Stimulated activated memory B cell treated with anti-CD40 and anti-IgM and Interleukin-4, amounts not matched to agents 10 μg/mL and 1 μg/mL and 100 μg/mL, for 72 hours (primary cell): Measurements from ENCODE around the gene TUBB4B.

Experiments used
- ATAC-seq: fragments of 150-1000 bp; cut with Tn5 transposase; 2 replicates; pipeline ENCODE4 v1.10.0; 2021
- H3K27ac Mint-ChIP-seq: one replicate; pipeline ENCODE4 v1.8.0; 2022; ENCODE audit warnings: mild to moderate bottlenecking, mixed read lengths
- H3K27me3 Mint-ChIP-seq: one replicate; pipeline ENCODE4 v1.8.0; 2022; ENCODE audit warnings: mixed read lengths
- H3K36me3 Mint-ChIP-seq: one replicate; pipeline ENCODE4 v1.8.0; 2022; ENCODE audit warnings: mixed read lengths
- H3K4me1 Mint-ChIP-seq: one replicate; pipeline ENCODE4 v1.8.0; 2022; ENCODE audit warnings: mixed read lengths
- H3K4me3 Mint-ChIP-seq: one replicate; pipeline ENCODE4 v1.8.0; 2022; ENCODE audit warnings: mild to moderate bottlenecking, moderate library complexity, mixed read lengths
- H3K9me3 Mint-ChIP-seq: one replicate; pipeline ENCODE4 v1.8.0; 2022; ENCODE audit warnings: mixed read lengths

The TUBB4B gene

DNA sequence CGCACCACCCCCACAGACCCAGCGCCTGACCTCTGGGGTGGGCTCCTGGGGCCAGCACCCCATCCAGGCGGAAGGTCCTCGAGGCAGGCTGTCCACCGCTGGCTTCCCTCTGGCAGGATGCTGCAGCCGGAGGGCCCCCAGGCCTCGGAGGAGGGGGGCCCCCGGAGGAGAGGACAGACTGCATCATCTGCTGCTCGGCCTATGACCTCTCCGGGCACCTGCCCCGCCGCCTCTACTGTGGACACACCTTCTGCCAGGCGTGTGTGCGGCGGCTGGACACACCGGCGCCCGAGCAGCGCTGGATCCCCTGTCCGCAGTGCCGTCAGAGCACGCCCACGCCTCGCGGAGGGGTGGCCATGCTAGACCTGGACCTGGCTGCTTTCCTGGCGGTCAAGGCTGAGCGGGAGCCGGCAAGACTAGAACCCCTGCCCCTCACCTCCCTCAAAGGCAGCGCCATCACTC lies 12.6 kb upstream of the TUBB4B start:
- H3K27me3 Mint-ChIP-seq = peaks cover 35% of the 10 kb centered on the region
- no peak overlapping the region for H3K27ac Mint-ChIP-seq
- no peak overlapping the region for H3K4me3 Mint-ChIP-seq
- H3K36me3 Mint-ChIP-seq = no peaks in the 10 kb centered on the region
- no peaks in the 10 kb centered on the region for H3K9me3 Mint-ChIP-seq
- peaks cover 13% of the 10 kb centered on the region for H3K4me1 Mint-ChIP-seq
- ATAC-seq = no peak

DNA sequence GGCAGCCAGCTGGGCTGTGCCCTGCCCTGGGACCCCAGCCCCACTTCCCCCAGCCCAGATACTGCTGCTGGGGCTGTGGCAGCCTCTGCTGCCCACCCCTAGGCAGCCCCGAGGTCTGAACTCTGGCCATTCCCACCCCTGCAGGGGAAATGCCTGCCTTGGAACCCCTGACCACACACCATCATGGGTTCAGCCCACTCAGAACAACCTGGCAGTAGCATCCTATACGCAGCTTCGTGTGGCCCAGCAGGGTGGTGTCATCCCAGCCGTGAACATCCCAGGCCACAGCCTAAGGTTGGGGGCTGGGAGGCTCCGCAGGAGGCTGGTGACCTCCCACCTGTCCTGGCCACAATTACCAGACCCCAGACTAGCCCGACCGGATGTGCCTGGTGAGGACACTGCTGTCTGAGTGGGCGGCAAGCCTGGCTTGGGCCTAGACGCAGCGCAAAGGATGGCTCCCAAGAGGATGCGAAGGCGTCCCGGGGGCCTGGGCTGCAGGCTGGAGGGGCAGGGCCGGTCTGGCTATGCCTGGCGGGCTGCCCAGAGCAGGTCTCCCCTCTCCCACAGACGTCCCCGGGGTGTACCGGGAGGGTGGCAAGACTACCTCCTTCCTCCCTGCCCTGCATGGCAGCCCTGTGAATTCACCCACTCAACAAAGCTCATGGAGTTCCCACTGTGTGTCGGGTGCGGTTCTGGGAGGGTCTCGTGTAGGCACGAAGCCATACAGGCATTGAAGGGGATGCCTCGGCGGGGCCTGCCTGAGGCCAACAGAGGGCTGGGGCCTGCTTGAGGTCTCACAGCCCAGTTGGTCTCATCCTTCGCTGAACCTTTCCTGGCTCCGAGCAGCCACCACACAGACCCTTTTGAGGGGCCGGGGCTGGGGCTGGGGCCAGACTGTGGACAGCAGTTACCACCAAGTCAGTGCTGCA lies 11.9 kb upstream of the TUBB4B start:
- no peaks in the 10 kb centered on the region for H3K9me3 Mint-ChIP-seq
- peaks cover 7% of the 10 kb centered on the region for H3K4me1 Mint-ChIP-seq
- H3K4me3 Mint-ChIP-seq = no peak overlapping the region
- H3K27ac Mint-ChIP-seq = no peak overlapping the region
- H3K27me3 Mint-ChIP-seq = peaks cover 35% of the 10 kb centered on the region
- ATAC-seq = no peak
- no peaks in the 10 kb centered on the region for H3K36me3 Mint-ChIP-seq

DNA sequence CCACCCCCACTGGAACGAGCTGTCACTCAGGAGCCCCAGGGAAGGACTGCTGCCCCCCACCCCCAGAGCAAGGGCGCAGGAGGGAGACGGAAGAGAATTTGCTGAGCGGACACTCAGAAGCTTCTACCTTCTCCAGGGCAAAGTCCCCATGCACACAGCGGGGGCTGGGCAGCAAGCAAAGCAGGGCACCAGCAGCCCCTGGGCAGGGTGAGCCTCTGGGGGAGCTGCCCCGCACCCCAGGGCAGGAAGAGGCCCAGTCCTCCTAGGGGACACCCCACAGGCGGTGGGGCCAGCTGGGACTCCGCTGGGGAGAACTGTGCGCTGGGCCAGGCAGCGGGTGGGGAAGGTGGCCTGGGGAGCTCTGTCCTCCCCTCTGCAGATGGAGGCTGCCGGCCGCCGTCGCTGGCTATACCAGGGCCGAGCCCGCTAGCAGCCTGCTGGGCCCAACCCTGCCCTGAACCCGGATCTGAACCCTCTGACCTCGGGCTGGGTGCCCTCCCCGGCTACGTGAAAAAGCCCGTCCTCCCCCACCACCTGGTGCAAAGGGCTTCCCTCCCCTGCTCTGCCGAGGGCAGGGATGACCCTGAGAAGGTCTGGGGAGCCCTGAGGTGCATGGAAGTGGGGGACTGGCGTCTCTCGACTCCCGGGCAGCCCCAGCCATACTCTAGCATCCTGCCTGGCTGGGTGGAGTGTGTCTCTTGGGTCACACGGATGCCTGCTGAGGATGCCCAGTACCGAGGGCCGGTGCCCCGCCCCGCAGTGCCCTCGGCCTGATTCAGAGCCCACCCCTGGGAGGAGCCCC lies 11.0 kb upstream of the TUBB4B start:
- Mint-ChIP-seq H3K9me3 (no peaks in the 10 kb centered on the region), H3K27ac (no peak overlapping the region), H3K4me1 (peaks cover 14% of the 10 kb centered on the region), H3K36me3 (no peaks in the 10 kb centered on the region), H3K4me3 (no peak overlapping the region), H3K27me3 (peaks cover 43% of the 10 kb centered on the region)
- ATAC-seq = no peak

DNA sequence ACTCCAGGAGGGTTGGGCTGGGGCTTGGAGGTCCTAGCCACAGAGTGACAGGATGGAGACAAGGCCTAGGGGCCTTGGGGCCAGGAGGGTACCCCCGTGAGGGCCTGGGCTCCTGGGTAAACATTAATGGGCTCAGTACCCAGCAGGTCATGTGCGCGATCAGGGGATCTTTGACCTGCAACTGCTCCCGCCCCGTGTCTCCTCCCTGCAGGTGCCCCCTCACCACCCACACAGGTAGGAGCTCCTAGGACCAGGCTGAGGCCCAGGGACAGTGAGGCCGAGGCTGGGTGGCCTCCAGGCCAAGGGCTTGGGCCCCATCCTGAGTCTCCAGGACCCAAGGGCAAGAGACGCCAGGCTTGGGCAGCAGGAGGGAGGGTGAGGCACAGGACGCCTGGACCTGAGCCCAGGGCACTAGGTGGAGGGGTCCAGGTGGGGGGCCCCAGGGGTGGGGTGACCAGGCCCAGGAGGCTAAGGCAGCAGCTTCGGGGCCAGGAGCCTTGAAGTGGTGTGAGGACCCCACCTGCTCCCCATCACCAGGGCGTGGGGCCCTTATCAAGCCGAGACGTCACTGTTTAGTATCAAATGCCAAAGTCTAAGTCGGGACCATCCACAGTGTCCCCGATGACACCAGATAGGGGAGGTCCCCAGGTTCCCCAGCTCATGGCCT lies 10.2 kb upstream of the TUBB4B start, which contains the start of gene SLC34A3:
Gene SLC34A3, plus strand, starts transcription at position 197 of the 667 bp plus-strand sequence. CDS start 802 bp downstream, outside the sequence.
- Mint-ChIP-seq H3K4me3 (no peak within 1 kb of the TSS), H3K27ac (no peak within 1 kb of the TSS), H3K9me3 (no peaks in the 10 kb centered on the region), H3K27me3 (peaks cover 47% of the 10 kb centered on the region), H3K4me1 (peaks cover 20% of the 10 kb centered on the region), H3K36me3 (no peaks in the 10 kb centered on the region)
- ATAC-seq = no peak

DNA sequence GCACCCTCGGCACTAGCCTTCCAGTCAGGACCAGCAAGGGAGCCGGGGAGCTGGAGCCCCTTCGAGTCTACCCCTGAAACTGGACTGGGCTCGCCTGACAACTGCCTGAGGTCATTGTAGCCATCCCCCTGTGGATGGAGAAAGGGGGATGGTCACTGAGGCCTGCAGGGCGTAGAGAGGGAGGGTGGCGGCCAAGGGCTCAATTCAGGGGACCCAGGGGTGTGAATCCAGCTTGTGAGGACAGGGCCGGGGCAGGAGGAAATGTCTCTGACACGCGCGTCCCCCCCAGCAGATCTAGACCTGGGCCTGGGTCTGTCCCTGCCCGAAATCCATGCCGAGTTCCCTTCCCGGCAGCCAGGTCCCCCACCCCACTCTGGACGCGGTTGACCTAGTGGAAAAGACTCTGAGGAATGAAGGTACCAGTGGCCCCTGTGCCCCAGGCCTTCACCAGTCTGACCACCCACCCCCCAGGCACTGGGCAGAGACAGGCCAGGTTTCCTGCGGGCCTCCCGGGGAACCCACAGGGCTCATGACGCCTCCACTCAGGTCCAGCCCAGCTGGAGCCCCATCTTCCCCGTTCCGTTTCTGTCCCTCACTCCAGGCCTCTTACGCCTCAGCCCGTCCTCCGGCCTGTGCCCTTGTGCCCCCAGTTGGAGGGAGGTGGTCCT lies 9.6 kb upstream of the TUBB4B start:
- Mint-ChIP-seq H3K27ac (no peak overlapping the region), H3K4me3 (no peak overlapping the region), H3K27me3 (peaks cover 47% of the 10 kb centered on the region), H3K9me3 (no peaks in the 10 kb centered on the region), H3K36me3 (no peaks in the 10 kb centered on the region), H3K4me1 (peaks cover 25% of the 10 kb centered on the region)
- no peak for ATAC-seq

DNA sequence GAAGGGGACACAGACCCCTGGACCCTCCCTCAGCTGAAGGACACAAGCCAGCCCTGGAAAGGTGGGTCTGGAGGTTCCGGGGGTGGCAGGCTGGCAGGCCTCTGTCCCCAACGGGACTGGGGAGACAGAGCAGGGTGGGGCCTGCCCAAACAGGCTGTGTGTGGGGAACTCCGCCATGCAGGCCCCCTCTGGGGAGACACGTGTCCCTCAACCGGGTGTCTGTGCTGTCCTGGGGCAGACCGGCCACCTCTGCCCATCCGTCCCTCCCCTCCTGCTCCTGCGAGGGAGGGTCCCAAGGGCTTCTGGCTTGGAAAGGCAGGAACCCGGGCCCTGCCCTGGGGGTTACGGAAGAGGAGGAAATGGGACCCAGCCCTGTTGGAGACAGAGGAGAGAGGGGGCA lies 9.0 kb upstream of the TUBB4B start:
- H3K27ac Mint-ChIP-seq = no peak overlapping the region
- H3K9me3 Mint-ChIP-seq = no peaks in the 10 kb centered on the region

DNA sequence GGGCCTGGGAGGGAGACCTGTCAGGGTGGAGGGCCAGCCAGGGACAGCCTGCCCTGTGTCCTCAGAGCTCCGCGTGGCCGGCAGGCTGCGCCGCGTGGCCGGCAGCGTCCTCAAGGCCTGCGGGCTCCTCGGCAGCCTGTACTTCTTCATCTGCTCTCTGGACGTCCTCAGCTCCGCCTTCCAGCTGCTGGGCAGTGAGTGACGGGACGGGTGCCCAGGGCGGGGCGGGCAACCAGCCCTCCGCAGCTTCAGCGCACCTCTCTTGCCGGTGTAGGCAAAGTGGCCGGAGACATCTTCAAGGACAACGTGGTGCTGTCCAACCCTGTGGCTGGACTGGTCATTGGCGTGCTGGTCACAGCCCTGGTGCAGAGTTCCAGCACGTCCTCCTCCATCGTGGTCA lies 8.6 kb upstream of the TUBB4B start:
- no peak overlapping the region for H3K4me3 Mint-ChIP-seq
- peaks cover 44% of the 10 kb centered on the region for H3K27me3 Mint-ChIP-seq
- H3K27ac Mint-ChIP-seq = no peak overlapping the region
- no peak for ATAC-seq
- H3K4me1 Mint-ChIP-seq = peaks cover 30% of the 10 kb centered on the region
- no peaks in the 10 kb centered on the region for H3K9me3 Mint-ChIP-seq
- no peaks in the 10 kb centered on the region for H3K36me3 Mint-ChIP-seq

More for the DNA sequence above, 9.0 kb upstream of the TUBB4B start:
- ATAC-seq = no peak
- Mint-ChIP-seq H3K4me3 (no peak overlapping the region), H3K36me3 (no peaks in the 10 kb centered on the region), H3K27me3 (peaks cover 47% of the 10 kb centered on the region), H3K4me1 (peaks cover 30% of the 10 kb centered on the region)

DNA sequence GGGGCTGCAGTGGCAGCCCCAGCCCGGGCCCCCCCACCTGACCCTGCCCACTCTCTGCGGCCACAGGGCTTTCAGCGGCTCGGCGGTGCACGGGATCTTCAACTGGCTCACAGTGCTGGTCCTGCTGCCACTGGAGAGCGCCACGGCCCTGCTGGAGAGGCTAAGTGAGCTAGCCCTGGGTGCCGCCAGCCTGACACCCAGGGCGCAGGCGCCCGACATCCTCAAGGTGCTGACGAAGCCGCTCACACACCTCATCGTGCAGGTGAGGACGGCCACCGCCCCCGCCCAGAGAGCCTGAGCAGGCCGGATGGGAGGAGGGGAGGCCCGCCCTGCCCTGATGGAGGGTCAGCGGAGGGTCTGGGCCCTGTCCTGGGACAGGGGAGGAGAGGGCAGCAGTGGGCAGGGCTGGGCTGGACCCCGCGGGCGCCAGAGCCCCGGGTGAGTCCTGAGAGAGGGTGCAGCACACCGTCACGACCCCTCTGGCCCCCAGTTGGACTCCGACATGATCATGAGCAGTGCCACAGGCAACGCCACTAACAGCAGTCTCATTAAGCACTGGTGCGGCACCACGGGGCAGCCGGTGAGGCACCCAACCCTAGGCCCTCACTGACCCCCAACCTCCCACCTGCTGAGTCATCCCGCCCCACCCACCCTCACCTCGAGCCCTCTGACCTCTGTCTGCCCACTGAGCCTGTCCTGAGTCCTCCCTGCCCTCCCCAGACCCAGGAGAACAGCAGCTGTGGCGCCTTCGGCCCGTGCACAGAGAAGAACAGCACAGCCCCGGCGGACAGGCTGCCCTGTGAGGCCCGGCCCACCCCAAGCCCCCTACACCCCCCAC lies 7.7 kb upstream of the TUBB4B start:
- Mint-ChIP-seq H3K27me3 (peaks cover 38% of the 10 kb centered on the region), H3K36me3 (no peaks in the 10 kb centered on the region), H3K9me3 (no peaks in the 10 kb centered on the region), H3K4me1 (peaks cover 34% of the 10 kb centered on the region), H3K27ac (no peak overlapping the region), H3K4me3 (no peak overlapping the region)
- no peak for ATAC-seq

DNA sequence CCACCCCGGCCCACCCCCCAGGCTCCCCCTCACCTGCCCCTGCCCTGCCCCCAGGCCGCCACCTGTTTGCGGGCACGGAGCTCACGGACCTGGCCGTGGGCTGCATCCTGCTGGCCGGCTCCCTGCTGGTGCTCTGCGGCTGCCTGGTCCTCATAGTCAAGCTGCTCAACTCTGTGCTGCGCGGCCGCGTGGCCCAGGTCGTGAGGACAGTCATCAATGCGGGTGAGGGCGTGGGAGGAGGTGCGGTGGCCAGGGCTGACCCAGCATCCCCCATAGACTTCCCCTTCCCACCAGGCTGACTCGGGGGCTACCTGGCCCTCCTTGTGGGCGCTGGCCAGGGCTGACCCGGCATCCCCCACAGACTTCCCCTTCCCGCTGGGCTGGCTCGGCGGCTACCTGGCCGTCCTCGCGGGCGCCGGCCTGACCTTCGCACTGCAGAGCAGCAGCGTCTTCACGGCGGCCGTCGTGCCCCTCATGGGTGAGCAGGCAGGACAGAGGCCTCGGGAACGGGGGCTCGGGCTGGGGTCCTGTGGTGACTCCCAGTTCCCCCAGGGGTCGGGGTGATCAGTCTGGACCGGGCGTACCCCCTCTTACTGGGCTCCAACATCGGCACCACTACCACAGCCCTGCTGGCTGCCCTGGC lies 6.9 kb upstream of the TUBB4B start:
- ATAC-seq = no peak
- Mint-ChIP-seq H3K36me3 (no peaks in the 10 kb centered on the region), H3K4me3 (no peak overlapping the region), H3K4me1 (peaks cover 41% of the 10 kb centered on the region), H3K27me3 (peaks cover 38% of the 10 kb centered on the region), H3K9me3 (no peaks in the 10 kb centered on the region), H3K27ac (peak overlapping the region; percentile 63)

DNA sequence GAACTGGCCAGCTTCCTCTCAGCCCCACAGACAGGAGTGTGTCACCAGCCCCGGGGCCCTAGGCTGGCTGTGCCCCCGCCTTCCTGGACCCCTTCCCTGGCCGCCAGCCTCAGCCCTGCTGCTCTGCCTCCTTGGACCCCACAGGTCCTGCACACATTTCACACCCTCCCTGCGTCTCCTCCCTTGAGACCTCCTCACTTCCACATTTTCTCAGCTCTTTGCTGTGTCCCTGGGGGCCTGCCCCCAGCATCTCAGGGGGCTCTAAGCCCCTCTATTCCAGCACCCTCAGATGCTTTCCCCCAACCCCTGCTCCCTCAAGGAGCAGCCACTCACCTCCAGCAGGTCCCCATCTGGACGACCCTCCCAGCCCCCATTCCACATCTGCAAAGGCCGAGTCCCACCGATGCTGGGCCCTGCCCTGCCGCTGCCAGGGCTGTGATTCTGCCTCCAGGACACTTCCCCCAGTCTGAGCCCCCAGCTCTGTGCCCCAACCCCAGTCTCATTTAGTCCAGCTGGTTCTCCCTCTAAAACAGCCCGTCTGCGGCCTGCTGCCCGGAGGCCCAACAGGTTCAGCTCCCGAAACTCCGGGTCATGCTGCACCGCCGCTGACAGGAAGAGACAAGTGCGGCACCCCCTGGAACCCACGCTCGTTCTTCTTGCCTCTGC lies 6.2 kb upstream of the TUBB4B start:
- Mint-ChIP-seq H3K27me3 (peaks cover 38% of the 10 kb centered on the region), H3K36me3 (no peaks in the 10 kb centered on the region), H3K27ac (peak overlapping the region; percentile 63), H3K9me3 (no peaks in the 10 kb centered on the region), H3K4me1 (peaks cover 48% of the 10 kb centered on the region), H3K4me3 (peak overlapping the region; percentile 45)
- peak; percentile 49 for ATAC-seq

DNA sequence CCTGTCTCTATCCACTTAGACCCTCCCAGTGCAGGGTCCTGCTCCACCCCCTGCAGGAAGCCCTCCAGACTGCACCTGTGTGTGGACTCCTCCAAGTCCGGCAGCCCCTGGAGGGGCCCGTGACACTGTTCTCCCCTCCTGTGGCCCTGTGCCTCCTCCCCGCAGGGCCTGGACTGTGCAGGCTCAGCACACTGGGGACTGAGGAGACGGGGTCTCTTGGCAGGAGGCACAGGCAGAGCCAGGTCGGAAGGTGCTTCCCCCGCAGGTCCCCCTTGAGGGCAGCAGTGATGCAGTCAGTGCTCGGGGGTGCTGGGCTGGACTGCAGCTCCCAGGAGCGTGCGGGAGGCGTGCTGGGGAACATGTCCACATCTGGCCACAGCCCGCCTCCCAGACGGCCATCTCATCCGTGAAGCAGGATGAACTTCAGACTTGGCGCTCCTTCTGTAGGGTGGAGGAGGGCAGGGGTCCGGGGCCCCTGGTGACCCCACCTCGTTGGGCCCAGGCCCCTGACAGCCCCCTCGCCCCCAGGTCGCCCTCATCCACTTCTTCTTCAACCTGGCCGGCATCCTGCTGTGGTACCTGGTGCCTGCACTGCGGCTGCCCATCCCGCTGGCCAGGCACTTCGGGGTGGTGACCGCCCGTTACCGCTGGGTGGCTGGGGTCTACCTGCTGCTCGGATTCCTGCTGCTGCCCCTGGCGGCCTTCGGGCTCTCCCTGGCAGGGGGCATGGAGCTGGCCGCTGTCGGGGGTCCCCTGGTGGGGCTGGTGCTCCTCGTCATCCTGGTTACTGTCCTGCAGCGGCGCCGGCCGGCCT lies 5.5 kb upstream of the TUBB4B start:
- ATAC-seq = no peak
- Mint-ChIP-seq H3K9me3 (no peaks in the 10 kb centered on the region), H3K4me1 (peaks cover 48% of the 10 kb centered on the region), H3K4me3 (peak overlapping the region; percentile 45), H3K27ac (peak overlapping the region; percentile 63), H3K36me3 (no peaks in the 10 kb centered on the region), H3K27me3 (peaks cover 32% of the 10 kb centered on the region)

DNA sequence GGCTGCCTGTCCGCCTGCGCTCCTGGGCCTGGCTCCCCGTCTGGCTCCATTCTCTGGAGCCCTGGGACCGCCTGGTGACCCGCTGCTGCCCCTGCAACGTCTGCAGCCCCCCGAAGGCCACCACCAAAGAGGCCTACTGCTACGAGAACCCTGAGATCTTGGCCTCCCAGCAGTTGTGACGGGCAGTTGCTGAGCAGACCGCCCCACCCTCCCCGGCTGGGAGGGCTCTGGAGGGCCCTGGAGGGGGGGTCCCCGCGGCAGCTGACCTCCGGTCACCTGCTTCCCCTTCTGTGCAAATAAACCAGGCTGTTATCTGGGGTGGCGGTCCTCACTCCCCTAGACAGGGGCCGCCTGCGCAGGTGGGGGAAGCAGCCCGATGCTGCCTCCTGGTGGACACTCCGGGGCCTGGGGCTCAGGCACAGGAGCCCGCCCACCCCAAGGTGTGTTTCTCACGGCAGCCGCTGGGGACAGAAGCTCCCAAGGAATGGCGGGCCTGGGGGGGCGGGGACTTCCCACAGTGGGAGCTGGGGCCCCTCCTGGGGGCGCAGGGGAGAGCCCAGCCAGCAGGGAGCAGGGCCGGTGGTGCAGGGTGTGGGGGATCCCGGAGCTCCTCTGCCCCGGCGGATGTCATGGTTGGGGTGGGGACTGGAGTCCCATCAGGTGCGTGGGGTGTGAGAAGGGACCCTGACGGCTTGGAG lies 4.7 kb upstream of the TUBB4B start:
- peak overlapping the region; percentile 29 for H3K4me3 Mint-ChIP-seq
- peaks cover 48% of the 10 kb centered on the region for H3K4me1 Mint-ChIP-seq
- peak; percentile 53 for ATAC-seq
- H3K27me3 Mint-ChIP-seq = peaks cover 25% of the 10 kb centered on the region
- H3K36me3 Mint-ChIP-seq = no peaks in the 10 kb centered on the region
- no peak overlapping the region for H3K27ac Mint-ChIP-seq
- no peaks in the 10 kb centered on the region for H3K9me3 Mint-ChIP-seq
